Activated T-cell treated with anti-CD3 and anti-CD28 coated beads, Interleukin-2, amount 50 U/mL, for 4 hours (primary cell): ENCODE results near the gene PSME2. TPM values are rescaled to one million over a fixed set of nuclear protein-coding genes. Genes with fewer than 3 reads are reported as not detected.
"Not testable (repeated sequence)": the region's sequence is repeated elsewhere in the genome, so short reads cannot be mapped to it uniquely, and the experiment has no call there.

Experiments
- ATAC-seq, 2 donors: fragments of 200-7000 bp; cut with Tn5 transposase; one replicate each; pipeline ENCODE4 v1.10.0; 2021
- DNase-seq: peaks from one replicate; pipeline ENCODE4 v3.0.0-alpha.2; 2020
- H3K27me3 Mint-ChIP-seq: one replicate; pipeline ENCODE4 v1.8.0; 2021; ENCODE audit warnings: low read depth, mixed read lengths
- H3K36me3 Mint-ChIP-seq: one replicate; pipeline ENCODE4 v1.8.0; 2022; ENCODE audit warnings: mixed read lengths; ENCODE audit not compliant: insufficient read depth
- H3K4me1 Mint-ChIP-seq: one replicate; pipeline ENCODE4 v1.8.0; 2021; ENCODE audit warnings: low read depth, mixed read lengths
- H3K4me3 Mint-ChIP-seq: one replicate; pipeline ENCODE4 v1.8.0; 2021; ENCODE audit warnings: mild to moderate bottlenecking, moderate library complexity, mixed read lengths
- H3K9me3 Mint-ChIP-seq: one replicate; pipeline ENCODE4 v1.8.0; 2021; ENCODE audit warnings: mixed read lengths
- total RNA-seq, 3 donors: library from RNA; stranded (reverse); gene quantifications; one replicate each; pipeline ENCODE4 v1.2.1, GENCODE V29; 2021

PSME2 gene
- total RNA-seq, 3 donors from 2014 or later, result 433 to 479 (median 471) TPM

- H3K4me1 Mint-ChIP-seq, result peaks cover 17% of the 10 kb centered on the region
- DNase-seq (no peak), ATAC-seq (no peak)
- peak overlapping the region; percentile 52 for H3K4me3 Mint-ChIP-seq
- H3K36me3 Mint-ChIP-seq, result peaks cover 12% of the 10 kb centered on the region
- H3K27me3 Mint-ChIP-seq, result no peaks in the 10 kb centered on the region
- no peaks in the 10 kb centered on the region for H3K9me3 Mint-ChIP-seq
Measured at GRCh38 chr14:24108336-24108874, 38.0 kb downstream of the PSME2 start.

DNA sequence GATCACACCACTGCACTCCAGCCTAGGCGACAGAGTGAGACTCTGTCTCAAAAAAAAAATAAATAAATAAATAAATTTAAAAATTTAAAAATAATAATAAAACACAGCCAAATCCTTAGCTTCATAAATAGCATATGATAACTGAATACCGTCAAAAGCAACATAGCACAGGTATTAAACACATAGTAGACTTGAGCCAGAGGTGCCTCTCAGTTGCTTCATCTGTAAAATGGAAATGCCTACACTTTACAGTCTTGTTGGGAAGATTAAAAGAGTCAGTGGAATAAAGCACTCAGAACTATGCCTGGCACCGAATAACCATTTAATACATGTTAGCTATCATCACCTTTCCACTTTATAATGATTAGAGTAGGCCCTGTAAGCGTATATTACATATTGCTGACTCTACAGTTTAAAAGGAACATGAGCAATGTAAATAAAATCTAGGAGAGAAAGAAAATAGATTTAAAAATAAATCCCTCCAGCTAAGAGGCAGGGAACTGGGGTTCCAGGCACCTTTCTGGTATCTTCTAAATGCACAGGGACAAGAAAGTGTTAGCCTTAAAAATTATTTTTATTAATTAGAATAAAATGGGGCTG is 39.6 kb downstream of the PSME2 start:
- Mint-ChIP-seq H3K9me3 (no peaks in the 10 kb centered on the region), H3K36me3 (peaks cover 25% of the 10 kb centered on the region), H3K4me3 (no peak overlapping the region), H3K27me3 (no peaks in the 10 kb centered on the region), H3K4me1 (peaks cover 17% of the 10 kb centered on the region)
- no peak for ATAC-seq
- no peak for DNase-seq

GRCh38 chr14:24105609-24106239 is 40.7 kb downstream of the PSME2 start:
- not testable (repeated sequence) for H3K27me3 Mint-ChIP-seq, DNase-seq, H3K9me3 Mint-ChIP-seq, ATAC-seq, H3K4me3 Mint-ChIP-seq
- Mint-ChIP-seq H3K36me3 (peaks cover 28% of the 10 kb centered on the region), H3K4me1 (peaks cover 17% of the 10 kb centered on the region)

- peaks cover 4% of the 10 kb centered on the region for H3K4me1 Mint-ChIP-seq
Measured at GRCh38 chr14:24103451-24103850, 43.0 kb downstream of the PSME2 start.

GRCh38 chr14:24102357-24103048 is 43.9 kb downstream of the PSME2 start:
- no peaks in the 10 kb centered on the region for H3K27me3 Mint-ChIP-seq
- no peak overlapping the region for H3K4me3 Mint-ChIP-seq
- H3K4me1 Mint-ChIP-seq, result peaks cover under 1% of the 10 kb centered on the region
- H3K9me3 Mint-ChIP-seq, result no peaks in the 10 kb centered on the region
- H3K36me3 Mint-ChIP-seq, result peaks cover 34% of the 10 kb centered on the region
- no peak for DNase-seq
- no peak for ATAC-seq

More at GRCh38 chr14:24103451-24103850, 43.0 kb downstream of the PSME2 start:
- Mint-ChIP-seq H3K9me3 (no peaks in the 10 kb centered on the region), H3K27me3 (no peaks in the 10 kb centered on the region), H3K4me3 (no peak overlapping the region), H3K36me3 (peaks cover 34% of the 10 kb centered on the region)
- DNase-seq, result no peak
- no peak for ATAC-seq

- ATAC-seq (no peak), DNase-seq (no peak)
- Mint-ChIP-seq H3K36me3 (peaks cover 41% of the 10 kb centered on the region), H3K27me3 (no peaks in the 10 kb centered on the region), H3K4me1 (peaks cover 7% of the 10 kb centered on the region), H3K9me3 (no peaks in the 10 kb centered on the region), H3K4me3 (no peak overlapping the region)
Measured at GRCh38 chr14:24100982-24101494, 45.4 kb downstream of the PSME2 start.

DNA sequence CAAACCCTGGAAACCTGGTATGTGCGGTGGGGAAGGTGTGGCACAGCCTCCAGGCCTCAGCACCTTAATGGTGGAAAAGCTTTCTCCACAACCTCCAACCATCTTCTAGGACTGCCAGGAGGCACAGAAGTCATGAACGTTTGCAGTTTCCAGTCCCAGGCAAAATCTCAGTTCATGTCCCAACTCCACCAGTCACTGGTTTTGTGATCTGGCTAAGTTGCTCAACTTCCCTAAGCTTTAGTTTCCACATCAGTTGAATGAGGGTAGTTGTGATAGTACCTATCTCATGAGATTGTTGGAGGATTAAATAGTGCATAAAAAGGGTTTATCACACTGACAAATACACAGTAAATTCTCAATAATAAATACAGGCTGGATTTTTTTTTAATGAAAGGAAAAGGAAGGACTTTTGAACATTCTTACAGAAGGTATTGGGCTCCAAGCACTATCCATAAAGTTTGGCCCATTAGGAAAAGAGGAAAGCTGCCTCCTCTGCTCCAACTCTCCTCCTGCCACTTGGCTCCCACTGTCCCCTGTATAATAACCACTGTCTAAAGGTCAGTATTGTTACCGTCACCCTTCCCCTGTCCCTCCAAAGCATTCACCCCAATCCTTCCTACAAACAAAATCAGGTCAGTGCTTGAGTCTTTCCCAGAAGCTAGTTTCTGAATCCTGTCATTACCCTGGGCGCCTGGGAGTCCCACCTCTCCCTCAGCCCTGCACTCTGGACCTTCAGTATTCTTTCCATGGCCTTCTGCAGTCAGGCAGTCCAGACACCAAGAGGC is 46.0 kb downstream of the PSME2 start:
- no peaks in the 10 kb centered on the region for H3K9me3 Mint-ChIP-seq
- H3K4me3 Mint-ChIP-seq, result no peak overlapping the region
- ATAC-seq, result no peak
- no peaks in the 10 kb centered on the region for H3K27me3 Mint-ChIP-seq
- H3K36me3 Mint-ChIP-seq, result peaks cover 44% of the 10 kb centered on the region
- peaks cover 12% of the 10 kb centered on the region for H3K4me1 Mint-ChIP-seq
- no peak for DNase-seq

DNA sequence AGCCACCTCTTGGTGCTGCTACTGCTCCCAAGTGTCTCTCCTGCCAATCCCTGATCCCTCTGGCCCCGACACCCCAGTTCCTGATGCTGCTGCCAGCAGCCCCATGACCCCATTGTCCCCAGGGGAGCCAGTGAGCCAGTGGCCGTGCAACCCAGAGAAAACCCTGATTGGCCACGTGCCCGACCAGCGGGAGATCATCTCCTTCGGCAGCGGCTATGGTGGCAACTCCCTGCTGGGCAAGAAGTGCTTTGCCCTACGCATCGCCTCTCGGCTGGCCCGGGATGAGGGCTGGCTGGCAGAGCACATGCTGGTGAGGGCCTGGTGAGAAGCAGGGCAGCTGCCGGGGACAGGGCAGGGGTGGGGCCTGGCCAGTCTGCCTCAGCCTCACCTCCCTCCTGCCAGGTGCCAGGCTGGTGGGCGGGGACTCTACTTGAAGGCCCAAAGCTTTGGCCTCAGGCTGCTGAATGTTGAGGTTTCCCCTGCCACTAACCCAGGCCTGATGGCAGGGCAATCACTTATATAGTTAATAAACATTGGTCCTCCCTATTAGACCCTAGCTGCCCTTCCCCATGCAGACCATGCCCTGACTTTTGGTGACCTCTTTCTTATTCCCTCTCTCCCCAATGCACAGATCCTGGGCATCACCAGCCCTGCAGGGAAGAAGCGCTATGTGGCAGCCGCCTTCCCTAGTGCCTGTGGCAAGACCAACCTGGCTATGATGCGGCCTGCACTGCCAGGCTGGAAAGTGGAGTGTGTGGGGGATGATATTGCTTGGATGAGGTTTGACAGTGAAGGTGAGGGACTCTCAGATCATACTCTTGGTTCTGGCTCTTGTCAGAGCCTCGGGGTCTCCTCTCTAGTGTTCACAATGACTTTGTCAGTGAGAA is 47.2 kb downstream of the PSME2 start:
- Mint-ChIP-seq H3K9me3 (no peaks in the 10 kb centered on the region), H3K4me3 (no peak overlapping the region), H3K4me1 (peaks cover 15% of the 10 kb centered on the region), H3K36me3 (peaks cover 39% of the 10 kb centered on the region), H3K27me3 (no peaks in the 10 kb centered on the region)
- DNase-seq (no peak), ATAC-seq (no peak)

DNA sequence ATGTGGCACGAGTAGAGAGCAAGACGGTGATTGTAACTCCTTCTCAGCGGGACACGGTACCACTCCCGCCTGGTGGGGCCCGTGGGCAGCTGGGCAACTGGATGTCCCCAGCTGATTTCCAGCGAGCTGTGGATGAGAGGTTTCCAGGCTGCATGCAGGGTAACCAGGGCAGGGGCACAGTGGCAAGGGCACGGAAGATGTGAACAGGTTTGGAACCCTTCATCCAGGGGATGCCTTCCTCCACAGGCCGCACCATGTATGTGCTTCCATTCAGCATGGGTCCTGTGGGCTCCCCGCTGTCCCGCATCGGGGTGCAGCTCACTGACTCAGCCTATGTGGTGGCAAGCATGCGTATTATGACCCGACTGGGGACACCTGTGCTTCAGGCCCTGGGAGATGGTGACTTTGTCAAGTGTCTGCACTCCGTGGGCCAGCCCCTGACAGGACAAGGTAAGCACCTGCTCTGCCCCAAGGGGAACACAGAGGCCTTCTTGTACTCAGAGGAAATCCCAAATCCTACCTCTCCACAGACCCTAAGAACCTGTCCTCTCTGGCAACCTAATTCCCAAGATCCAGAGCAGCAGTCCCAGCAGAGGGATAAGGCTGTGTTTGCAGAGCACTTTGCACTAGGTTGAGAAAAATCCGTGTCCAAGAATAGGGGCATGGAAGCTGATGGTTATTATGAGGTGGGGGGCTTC is 48.0 kb downstream of the PSME2 start:
- Mint-ChIP-seq H3K27me3 (no peaks in the 10 kb centered on the region), H3K4me3 (no peak overlapping the region), H3K4me1 (peaks cover 19% of the 10 kb centered on the region), H3K9me3 (no peaks in the 10 kb centered on the region), H3K36me3 (peaks cover 32% of the 10 kb centered on the region)
- DNase-seq (no peak), ATAC-seq (no peak)

- ATAC-seq (no peak), DNase-seq (no peak)
- peak overlapping the region; percentile 48 for H3K4me3 Mint-ChIP-seq
- peaks cover 24% of the 10 kb centered on the region for H3K4me1 Mint-ChIP-seq
- no peaks in the 10 kb centered on the region for H3K9me3 Mint-ChIP-seq
- H3K27me3 Mint-ChIP-seq, result no peaks in the 10 kb centered on the region
- peaks cover 20% of the 10 kb centered on the region for H3K36me3 Mint-ChIP-seq
Measured at GRCh38 chr14:24096545-24097181, 49.7 kb downstream of the PSME2 start.

GRCh38 chr14:24095271-24096068 is 50.9 kb downstream of the PSME2 start:
- Mint-ChIP-seq H3K4me1 (peaks cover 27% of the 10 kb centered on the region), H3K9me3 (no peaks in the 10 kb centered on the region), H3K36me3 (peaks cover 14% of the 10 kb centered on the region), H3K4me3 (peak overlapping the region; percentile 97), H3K27me3 (no peaks in the 10 kb centered on the region)
- ATAC-seq, result peak; percentile 20
- DNase-seq, result peak; percentile 35

GRCh38 chr14:24094841-24095270 is 51.6 kb downstream of the PSME2 start:
- ATAC-seq, result peak; percentile 6 to 8
- no peaks in the 10 kb centered on the region for H3K9me3 Mint-ChIP-seq
- H3K4me1 Mint-ChIP-seq, result peaks cover 29% of the 10 kb centered on the region
- no peak for DNase-seq
- H3K36me3 Mint-ChIP-seq, result peaks cover 14% of the 10 kb centered on the region
- peak overlapping the region; percentile 97 for H3K4me3 Mint-ChIP-seq
- H3K27me3 Mint-ChIP-seq, result no peaks in the 10 kb centered on the region
